Activated T-helper 1 cell treated with anti-CD3 and anti-CD28 coated beads, Interleukin-2, amount 50 U/mL, for 16 hours (primary cell): ENCODE data around the gene PTK6.
A peak's percentile ranks its signal among the peaks of the same experiment; 100 is the strongest.

ENCODE experiments used
- DNase-seq, 2 donors: peaks; one replicate each; pipeline ENCODE4 v3.0.0-alpha.2; 2020; ENCODE audit warnings: low read depth in 1 of 2, low spot score in 1 of 2

PTK6 gene

DNA sequence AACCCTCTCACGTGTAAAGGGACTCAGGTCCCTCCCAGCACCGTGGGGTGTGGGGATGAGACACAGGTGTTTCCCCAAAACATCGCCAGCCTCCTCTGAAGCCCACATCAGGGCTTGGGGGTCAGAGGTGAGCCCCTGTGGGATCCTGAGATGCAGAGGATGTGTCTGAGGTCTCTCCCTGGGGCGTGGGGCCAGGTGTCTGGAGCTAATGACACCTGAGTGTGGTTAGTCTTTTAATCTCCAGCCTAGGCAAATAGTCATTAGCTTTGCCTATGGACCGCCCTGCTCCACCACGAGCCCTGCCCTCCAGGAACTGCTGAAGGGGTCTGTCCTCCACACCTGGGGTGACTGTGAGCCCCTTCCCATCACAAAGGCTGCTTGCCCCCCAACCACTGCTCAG is 8.6 kb upstream of the PTK6 start:
- no peak for DNase-seq

DNA sequence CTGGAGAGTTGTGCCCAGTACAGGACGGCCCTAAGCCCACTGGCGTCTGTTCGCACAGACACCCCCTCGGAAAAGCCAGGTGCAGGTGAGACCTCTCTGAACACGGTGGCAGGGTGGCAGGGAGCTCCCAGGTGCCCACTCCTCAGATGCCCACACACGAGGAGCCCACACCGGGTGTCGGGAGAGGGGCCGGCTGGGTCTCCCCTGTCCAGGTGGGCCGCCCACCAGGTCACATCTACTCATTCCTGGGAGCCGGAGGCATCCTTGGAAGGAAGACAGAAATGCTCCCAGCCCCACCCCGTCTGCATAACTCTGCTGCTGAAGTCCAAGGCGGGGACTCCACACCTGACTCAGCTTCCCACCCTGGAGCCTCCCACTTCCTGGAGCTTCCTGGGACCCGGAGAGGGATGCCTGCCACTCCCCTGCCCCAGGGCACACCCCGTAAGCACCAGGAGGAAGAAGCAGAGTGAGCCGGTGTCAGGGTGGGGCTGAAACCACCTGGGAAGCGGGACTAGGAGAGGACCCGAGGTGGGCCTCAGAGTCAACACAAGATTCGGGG is 7.9 kb upstream of the PTK6 start:
- DNase-seq, result no peak

DNA sequence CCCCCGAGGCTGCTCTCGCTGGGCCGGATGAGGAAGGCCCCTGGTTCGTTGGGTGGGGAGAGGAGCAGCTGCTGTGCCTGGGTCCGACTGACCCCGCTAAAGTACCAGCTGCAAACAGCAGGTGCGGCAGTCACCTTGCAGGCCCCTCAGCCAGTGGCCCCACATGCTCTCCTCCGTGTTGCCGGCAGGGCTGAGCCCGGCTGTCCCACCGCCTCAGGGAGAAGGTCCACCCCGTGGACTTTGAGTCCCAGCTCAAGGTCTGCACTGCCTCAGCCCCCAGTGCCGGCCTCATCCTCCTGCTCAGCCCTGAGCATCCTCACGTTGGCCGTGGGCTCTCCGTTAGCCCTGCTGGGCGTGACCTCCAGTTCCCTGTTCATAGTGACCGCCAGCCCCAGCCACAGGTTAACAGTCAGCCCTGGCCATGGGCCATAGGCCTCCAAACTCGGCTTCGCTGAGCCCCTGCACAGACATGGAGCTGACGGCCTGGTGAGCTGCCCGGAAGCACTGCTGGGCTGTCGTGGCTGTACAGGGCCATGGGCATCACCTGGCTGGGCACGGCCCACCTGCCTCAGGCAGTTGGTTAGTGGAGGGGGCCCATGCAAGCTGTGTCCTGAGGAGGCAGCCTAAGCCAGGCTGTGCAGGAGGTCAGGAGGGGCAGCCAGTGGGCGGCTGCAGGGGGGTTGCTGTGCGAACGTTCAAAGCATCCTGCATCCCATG is 7.2 kb upstream of the PTK6 start:
- no peak for DNase-seq

DNA sequence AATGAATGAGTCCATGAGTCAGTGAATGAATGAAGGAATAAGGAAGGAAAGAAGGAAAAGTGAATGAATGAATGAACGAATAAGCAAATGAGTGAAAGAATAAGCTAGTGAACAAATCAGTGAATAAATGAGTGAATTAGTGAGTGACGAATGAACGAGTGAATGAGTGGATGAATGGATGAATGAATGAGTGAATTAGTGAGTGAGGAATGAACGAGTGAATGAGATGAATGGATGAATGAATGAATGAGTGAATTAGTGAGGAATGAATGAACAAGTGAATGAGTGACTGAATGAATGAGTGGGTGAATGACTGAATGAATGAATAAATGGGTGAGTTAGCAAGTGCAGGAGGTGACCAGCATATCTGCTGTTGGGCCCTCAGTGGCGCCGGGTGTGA is 6.6 kb upstream of the PTK6 start:
- DNase-seq, result no peak

DNA sequence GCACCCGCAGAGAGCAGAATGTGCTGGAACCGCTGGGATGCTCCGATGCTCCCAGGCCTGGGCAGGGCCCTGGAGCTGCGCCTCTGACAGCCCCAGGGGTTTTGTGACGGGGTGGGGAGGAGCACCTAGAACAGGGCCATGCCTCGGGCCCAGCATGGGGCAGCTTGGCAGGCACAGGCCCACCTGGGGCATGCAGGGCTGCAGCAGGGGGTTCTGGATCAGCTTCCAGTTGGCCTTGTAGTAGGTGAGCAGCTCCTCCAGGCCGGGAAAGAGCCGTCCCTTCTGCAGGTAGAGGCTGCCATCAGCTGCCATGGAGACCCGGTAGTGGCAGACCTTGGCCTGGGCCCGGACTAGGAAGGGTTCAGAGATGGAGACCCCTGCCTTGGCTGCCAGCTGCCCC is 6.0 kb upstream of the PTK6 start:
- DNase-seq, result no peak

DNA sequence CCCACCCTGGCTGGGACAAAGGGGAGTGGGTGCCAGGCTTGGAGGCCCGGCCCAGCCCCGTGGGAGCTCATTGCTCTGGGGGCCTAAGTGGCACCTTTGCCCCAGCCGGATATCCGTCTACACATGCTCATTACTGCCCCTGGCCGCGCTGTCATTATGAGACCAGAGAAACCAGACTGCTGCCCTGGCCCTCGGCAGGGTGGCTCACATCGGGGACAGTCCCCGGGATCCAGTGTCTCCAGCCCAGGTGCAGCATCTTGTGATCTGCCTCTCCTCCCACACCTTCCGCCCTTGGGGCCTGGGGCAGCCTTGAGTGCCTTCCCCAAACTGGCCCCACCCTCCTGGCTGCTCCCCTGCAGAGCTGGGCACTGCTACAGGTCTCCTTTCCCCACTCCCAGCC is 5.5 kb upstream of the PTK6 start:
- DNase-seq, result no peak

DNA sequence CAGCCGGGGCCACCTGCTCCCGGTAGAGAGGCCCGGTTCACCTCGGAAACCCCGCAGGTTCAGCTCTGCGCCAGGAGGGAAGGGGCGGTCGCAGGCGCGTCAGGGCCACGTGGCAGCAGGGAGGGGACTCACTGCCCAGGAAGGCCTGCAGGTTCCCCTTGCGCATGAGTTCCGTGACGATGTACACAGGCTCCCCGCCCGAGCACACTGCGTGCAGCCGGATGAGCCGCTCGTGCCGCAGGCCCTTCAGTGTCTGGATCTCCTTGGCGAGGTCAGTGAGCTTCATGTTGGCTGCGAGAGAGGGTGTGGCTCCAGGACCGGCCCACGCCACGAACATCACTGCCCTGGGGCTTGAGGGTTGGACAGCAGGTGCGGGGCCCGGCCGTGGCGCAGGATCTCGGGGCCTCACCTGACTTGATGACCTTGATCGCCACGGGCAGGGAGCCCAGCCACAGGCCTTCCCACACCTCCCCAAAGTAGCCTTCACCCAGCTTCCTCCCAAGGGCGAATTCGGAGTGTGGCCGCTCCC is 4.9 kb upstream of the PTK6 start:
- DNase-seq, result no peak

DNA sequence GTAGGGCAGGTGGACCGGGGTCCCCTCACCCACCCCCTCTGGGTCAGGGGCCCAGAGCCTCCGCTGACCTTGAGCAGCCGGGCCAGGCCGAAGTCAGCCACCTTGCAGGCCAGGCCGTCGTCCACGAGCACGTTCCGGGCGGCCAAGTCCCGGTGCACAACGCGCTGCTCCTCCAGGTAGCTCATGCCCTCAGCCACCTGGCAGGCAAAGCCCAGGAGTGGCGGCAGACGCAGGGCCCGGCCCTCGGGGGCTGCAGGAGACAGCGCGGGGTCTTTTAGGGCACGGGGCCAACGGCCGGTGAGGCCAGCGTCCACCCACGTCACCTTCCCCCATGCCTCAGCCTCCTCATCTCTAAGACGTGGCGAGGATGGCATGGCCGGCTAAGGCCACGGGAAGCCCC is 4.2 kb upstream of the PTK6 start:
- DNase-seq, result no peak

DNA sequence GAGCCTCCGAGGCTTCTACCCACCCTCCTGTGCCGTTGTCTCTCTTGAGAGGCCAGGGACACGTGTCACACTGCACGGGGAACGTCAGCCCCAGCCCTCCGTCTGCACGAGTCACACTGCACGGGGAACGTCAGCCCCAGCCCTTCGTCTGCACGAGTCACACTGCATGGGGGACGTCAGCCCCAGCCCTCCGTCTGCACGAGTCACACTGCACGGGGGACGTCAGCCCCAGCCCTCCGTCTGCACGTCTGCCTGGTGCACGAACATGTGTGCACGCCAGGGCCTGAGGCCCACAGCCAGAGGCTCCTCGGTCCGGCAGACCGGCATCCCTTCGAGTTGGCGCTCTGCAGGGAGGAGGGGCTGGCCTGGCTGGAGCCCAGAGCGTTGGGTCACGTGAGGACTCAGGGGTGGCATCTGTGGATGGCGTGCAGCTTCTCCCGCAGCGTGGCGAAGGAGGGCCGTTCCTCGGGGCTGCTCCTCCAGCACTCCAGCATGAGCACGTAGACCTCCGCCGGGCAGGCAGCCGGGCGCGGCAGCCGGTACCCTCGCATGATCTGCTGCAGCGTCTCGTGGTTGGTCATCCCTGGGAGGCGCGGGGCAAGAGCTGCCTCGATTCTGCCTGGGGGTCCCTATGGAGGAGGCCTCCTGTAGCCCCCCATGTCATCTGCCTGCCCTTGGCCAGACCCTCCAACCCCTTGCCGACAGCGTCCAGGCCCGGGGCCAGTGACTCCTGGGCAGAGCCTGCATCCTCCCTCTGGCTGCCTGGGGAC is 3.4 kb upstream of the PTK6 start:
- no peak for DNase-seq

DNA sequence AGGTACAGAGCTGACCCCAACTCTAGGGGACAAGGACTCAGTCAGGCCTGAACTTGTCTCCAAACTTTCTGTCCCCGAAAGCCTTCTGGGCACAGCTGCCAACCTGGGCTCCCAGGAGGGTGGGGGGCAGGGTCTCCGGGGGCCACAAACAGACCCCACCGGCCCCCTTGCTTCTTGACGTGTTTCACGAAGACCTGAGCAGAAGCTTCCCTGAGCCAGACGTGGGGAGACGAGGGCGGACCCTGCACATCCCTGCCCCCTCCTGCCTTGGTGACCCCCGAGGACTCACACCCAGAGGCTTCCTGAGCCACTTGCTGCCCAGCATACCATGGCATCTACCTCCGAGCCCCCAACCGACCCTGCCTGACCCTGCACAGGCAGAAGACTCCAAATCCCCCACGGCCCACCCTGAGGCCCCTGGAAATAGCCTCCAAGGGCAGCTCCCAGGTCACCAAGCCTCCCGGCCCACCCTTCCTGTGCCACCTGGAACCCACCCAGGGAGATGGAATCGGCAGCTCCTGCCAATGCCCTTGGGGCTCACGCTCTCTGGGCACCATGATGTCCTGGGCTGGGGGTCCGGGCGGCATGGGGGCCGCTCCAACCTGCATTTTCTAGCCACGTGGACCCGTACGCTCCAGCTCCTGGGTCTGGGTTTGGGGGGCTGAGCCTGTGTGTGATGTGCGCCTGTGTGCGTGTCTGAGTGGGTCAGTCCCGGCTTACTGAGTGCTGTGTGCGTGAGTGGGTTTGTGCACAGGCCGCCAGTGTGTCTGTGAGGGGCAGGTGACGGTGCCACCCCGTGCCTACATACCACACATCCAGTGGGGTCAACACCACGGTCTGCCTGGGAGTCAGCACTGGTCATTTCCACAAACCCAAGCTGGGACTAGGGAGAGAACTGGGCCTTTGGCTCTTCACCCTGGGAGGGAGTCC is 2.5 kb upstream of the PTK6 start:
- no peak for DNase-seq

DNA sequence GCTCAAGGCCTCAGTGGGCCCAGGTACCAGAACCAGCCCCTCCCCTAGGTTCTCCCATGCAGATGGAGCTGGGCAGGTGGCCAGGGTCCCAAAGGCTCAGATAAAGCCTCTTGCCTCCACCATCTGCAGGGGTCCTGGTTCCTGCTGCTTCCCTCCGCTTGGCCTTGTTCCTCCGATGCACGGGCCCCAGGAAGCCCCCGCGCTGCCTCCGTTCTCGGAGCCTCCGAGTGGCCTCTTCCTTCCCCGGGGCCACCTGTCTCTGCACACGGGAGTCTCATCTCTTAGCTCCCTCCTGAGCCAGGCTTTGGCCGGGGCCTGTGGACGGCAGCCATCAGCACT is 1.9 kb upstream of the PTK6 start:
- no peak for DNase-seq

DNA sequence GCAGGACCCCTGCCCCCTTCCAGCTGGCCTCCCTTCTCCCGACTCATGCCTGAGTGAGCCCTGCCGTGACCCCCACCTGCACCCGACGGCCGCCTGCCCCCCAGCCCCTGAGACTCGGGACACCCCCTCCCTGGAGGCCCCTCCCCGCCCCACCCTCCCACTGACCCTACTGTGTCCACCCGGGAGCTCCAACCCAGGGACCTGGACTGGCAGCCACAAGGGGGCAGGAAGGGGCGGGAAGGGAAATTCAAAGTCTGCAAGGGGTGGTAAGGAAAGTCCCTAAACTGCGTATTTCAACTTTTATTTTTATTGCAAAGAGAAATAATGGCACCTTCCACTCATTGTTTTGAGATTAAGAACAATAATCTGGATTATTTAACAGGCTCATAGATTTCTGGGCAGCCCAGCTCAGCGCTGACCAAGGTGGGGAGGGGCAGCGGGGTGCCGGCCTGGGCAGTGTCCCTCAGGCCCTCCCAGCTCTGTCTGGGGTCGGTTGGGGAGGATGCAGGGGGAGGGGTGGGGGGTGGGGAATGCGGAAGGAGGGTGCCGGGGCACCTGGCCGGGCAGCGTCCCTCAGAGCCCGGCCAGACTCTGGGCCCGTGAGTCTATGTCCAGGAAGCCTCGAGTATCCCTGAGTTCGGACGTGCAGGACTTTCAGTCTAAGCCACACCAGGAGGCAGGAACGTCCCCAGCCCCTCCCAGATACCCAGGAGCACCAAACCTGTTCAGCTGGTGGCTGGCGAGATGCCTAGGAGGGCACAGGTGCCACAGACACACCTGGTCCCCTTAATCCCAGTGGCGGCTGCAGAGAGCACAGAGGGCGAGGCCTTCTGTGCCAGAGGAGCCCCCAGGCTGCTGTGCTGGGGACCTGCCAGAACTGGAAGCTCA is 1.3 kb upstream of the PTK6 start:
- no peak for DNase-seq

DNA sequence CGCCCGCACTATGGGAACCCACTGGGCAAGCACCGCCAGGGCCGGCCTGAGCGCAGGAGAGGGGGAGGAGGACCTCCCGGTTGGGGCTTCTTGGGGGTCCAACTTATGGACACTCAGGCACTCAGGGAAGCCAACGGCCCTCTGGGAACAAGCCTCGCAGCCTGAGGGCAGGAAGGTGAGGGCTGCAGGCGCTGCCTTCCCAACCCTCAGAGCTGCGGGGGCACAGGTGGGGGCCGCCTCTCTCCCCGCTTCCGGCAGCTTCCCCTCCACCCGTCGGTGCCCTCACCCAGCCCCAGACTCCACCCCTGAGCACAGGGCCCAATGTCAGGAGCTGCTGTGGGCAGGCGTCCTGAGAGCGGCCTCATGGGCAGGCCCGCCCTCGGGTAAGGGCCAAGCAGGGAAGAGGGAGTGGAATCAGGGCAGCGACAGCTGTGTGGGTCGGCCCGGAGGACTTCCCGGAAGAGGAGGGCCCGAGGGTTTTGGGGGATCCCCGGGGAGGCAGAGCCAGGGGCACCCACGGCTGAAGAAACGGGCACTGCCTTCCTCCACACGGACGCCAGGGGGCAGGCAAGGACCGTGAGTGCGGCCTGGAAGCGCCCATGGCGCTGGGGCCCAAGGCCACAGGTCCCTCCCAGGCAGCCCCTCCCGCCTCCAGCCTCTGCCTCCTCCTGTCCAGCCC is 488 bp upstream of the PTK6 start:
- DNase-seq, result peak; percentile 80 to 89

DNA sequence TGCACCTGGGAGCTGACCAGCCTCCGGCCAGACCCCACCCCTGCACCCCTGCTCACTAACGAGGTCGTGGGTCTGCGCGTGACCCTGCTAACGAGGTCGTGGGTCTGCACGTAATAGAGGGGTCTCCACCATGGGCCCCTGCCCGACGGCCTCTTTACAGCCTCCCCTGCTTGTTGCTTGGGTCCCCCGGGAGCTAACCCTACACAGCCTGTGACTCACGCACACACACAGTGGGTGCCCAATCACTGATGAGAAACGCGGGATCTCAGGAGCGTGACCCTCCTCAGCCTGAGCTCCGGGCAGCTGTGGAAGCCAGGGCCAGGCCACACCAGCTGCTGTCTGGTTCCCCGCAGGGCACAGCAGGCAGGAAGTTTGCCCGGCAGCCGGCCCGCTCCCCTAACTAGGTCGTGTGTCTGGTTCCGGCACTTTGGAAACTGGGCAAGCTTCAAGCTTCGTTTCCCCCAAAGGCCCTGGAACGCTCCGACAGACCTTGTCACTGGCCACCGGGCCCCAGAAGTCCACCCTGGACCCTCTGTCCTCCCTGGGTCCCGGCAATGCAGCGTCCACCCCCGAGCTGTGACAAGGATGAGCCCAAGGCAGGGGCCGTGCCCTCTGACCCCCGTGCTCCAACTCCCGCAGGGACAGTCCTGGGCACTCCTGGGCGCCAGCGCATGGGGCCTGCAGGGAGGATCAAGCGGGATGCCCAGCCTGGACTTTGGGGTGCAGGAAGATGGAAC is 767 bp downstream of the PTK6 start:
- DNase-seq, result no peak

DNA sequence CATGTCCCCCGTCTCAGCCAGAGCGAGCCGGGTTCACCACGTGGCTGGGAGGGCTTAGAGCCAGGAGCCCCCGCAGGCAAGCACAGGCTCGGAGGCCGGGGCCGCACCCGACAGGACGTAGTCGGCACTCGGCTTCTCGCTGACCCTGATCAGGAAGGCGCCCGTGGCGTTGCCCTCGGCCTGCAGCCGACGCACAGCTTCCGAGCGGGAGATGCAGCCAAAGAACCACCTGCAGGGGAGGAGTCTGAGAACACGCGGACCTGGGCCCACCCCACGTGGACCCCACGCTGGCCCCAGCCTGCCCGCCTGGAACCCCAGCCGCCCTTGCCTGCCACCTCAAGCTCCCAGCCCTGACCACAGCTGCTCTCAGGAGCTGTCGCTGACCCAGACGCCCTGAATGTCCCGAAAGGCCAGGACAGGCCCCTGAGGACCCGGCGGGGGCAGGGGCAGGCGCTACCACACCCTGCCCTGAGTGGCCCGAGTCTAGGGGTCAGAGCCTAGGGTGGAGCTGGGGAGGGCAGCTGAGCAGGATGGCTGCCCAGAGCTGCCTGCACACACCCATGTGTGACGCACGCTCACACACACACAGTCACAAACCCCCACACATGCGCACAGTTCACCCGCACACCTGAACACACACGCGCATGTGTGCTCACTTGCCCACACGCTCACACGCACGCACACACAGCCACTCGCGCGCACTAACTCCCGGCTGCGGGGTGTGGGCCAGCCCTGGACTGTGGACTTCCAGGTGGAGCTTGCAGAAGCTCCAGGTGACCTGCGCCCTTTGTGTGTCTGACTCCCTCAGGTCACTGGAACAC is 2.1 kb downstream of the PTK6 start:
- no peak for DNase-seq

DNA sequence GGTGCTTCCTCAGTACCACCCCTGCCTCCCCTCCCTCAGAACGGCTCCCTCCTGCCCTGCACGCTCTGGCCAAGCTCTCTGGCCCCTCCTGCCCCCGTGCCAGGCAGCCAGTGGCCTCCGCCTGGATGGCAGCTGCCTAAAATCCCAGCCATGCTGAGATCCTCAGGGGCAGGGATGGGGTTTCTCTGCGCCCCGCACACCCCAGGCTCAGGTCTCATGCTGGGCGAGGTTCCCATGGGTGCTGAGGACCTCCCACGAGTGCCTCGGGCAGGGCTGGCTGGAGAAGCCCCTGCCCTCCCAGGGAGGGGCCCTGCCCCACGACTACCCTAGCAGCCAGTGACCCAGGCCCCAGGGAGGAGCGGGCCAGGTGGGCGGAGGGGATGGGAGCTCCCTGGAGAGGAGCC is 2.7 kb downstream of the PTK6 start:
- DNase-seq, result no peak

DNA sequence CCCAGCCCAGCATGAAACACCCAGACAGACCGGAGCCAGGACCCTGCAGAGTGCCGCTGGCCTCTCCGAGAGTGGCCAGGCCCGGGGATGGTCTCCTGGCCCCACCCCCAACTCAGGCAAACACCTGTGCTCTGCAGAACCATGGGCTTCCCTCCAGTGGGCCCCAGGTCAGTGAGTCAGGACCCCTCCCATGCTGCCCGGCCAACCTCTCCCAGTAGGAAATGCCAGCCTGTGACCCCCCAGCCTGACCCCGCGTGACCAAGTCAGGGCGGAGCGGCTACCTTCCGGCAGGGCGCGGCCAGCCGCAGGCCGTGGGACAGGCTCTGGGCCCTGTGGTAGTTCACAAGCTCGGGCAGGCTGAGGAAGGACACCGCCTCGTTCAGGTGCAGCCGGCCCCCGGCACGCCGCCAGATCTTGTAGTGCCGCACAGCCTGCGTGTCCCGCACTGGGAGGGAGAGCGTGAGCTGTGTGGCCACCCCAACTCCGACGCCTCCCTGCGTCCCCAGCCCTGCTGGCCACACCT is 3.2 kb downstream of the PTK6 start:
- no peak for DNase-seq

DNA sequence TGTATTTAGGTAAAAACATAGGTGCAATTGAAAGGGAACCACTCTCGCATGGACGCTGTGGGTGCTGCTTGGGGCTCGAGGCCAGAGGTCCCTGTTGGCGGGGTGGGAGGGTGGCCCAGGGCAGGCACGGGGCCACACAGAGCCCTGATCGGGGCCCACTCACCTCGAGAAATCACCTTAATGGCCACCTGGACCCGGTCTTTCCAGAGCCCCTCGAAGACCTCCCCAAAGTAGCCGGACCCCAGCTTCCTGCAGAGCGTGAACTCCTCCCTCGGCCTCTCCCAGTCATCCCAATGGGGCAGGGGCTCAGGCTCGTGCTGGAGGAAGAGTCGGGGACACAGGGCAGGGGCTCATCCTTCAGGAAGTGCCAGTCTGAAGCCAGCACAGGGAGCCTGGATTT is 3.8 kb downstream of the PTK6 start:
- DNase-seq, result no peak
